Glutamatergic neuron (in vitro differentiated cells): ENCODE measurements around the gene POU2AF2. TPM values are rescaled to one million over a fixed set of nuclear protein-coding genes. Genes with fewer than 3 reads are reported as not detected.

Source experiments
- DNase-seq: peaks from one replicate; pipeline ENCODE4 v3.0.0; 2022
- H3K27ac Mint-ChIP-seq: one replicate; pipeline ENCODE4 v1.8.0; 2020; ENCODE audit warnings: mild to moderate bottlenecking, mixed read lengths, inconsistent platforms; ENCODE audit not compliant: unreplicated experiment
- H3K27me3 Mint-ChIP-seq: one replicate; pipeline ENCODE4 v1.8.0; 2020; ENCODE audit warnings: mild to moderate bottlenecking, moderate library complexity, mixed read lengths, inconsistent platforms; ENCODE audit not compliant: unreplicated experiment
- H3K36me3 Mint-ChIP-seq: one replicate; pipeline ENCODE4 v1.8.0; 2020; ENCODE audit warnings: mild to moderate bottlenecking, mixed read lengths, inconsistent platforms; ENCODE audit not compliant: unreplicated experiment
- H3K4me1 Mint-ChIP-seq: one replicate; pipeline ENCODE4 v1.8.0; 2020; ENCODE audit warnings: mild to moderate bottlenecking, low read depth, mixed read lengths, inconsistent platforms; ENCODE audit not compliant: unreplicated experiment
- H3K4me3 Mint-ChIP-seq: one replicate; pipeline ENCODE4 v1.8.0; 2020; ENCODE audit warnings: mild to moderate bottlenecking, mixed read lengths, inconsistent platforms; ENCODE audit not compliant: unreplicated experiment
- H3K9me3 Mint-ChIP-seq: one replicate; pipeline ENCODE4 v1.8.0; 2020; ENCODE audit warnings: mild to moderate bottlenecking, moderate library complexity, mixed read lengths, inconsistent platforms; ENCODE audit not compliant: unreplicated experiment
- total RNA-seq: library from RNA; stranded (reverse); fragmentation: NEBNext Ultra II Directional; extraction: Animal tissue kit (Norgen Biotek cat#: 25700); gene quantifications from one replicate; pipeline ENCODE4 v1.2.1, GENCODE V29; 2021; ENCODE audit not compliant: unreplicated experiment
- TF ChIP-seq, protein P1 (sequence below): fragments of 200-600 bp; sonication (generic); IDR thresholded peaks from one replicate; pipeline ENCODE4 v1.5.0; 2021; ENCODE audit not compliant: partially characterized antibody, unreplicated experiment

The POU2AF2 gene
- total RNA-seq, 1 donor from 2014 or later = not detected

DNA sequence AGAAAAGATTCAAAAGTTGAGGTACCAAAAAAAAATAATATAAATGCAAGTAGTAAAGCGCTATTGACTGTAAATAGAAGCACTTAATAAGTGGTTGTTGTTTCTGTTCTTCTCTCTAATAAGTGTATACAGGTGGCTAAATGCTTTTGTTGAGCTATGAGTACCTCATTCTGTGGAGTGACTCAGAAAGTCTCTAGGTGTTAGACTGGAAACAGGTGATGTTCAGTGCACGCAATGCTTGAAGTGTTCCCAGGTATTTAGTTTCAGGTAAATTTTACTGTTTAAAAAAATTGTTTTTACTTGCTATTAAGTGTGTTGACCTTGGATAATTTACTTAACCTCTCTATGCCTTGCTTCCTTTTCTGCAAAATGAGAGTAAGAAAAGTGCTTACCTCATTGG lies 77.0 kb downstream of the POU2AF2 start:
- no peaks in the 10 kb centered on the region for H3K4me1 Mint-ChIP-seq

DNA sequence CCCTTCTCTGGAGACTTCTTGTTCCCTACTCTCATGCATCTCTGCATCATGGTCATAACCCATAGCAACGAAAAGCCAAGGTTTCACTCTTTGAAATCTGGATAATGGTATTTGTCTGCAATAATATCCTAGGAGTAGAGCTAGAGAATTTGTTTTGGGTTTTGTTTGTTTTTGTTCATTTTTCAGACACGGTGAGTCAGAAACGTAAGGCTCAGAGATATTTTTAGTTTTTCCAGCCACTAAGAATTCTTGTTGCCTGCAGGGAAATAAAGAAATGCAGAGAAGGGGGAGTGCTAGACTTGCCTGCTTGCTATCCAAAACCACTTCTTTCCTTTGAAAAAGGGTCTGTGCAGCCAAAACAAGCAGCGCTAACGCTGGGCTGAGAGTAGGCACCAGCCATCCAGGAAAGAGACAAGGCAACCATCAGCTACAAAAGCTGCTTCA lies 78.8 kb downstream of the POU2AF2 start:
- Mint-ChIP-seq H3K9me3 (no peaks in the 10 kb centered on the region), H3K4me1 (no peaks in the 10 kb centered on the region), H3K27ac (no peak overlapping the region), H3K36me3 (no peaks in the 10 kb centered on the region), H3K27me3 (peaks cover 2% of the 10 kb centered on the region), H3K4me3 (no peak overlapping the region)
- TF ChIP-seq, protein P1, sequence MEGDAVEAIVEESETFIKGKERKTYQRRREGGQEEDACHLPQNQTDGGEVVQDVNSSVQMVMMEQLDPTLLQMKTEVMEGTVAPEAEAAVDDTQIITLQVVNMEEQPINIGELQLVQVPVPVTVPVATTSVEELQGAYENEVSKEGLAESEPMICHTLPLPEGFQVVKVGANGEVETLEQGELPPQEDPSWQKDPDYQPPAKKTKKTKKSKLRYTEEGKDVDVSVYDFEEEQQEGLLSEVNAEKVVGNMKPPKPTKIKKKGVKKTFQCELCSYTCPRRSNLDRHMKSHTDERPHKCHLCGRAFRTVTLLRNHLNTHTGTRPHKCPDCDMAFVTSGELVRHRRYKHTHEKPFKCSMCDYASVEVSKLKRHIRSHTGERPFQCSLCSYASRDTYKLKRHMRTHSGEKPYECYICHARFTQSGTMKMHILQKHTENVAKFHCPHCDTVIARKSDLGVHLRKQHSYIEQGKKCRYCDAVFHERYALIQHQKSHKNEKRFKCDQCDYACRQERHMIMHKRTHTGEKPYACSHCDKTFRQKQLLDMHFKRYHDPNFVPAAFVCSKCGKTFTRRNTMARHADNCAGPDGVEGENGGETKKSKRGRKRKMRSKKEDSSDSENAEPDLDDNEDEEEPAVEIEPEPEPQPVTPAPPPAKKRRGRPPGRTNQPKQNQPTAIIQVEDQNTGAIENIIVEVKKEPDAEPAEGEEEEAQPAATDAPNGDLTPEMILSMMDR = no peak
- no peak for DNase-seq

More for the DNA sequence above, 77.0 kb downstream of the POU2AF2 start:
- Mint-ChIP-seq H3K27ac (no peak overlapping the region), H3K27me3 (peaks cover 2% of the 10 kb centered on the region), H3K9me3 (no peaks in the 10 kb centered on the region), H3K36me3 (no peaks in the 10 kb centered on the region), H3K4me3 (no peak overlapping the region)
- TF ChIP-seq, protein P1 = no peak
- DNase-seq = no peak

DNA sequence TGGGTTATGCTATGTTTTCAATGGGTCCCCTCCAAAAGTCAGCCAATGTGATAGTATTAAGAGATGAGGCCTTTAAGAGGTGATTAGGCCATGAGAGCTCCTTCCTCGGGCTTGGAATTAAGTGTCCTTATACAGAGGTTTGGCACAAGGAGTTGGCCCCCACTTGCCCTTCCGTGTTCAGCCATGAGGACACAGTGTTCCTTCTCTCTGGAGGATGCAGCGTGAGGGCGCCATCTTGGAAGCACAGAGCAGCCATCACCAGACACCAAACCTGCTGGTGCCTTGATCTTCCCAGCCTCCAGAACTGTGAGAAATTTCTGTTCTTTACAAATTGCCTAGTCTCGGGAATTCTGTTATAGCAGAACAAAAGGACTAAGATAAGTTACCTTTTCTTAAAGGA lies 79.7 kb downstream of the POU2AF2 start:
- H3K27me3 Mint-ChIP-seq = peaks cover 2% of the 10 kb centered on the region
- no peaks in the 10 kb centered on the region for H3K9me3 Mint-ChIP-seq
- H3K27ac Mint-ChIP-seq = no peak overlapping the region
- H3K4me1 Mint-ChIP-seq = no peaks in the 10 kb centered on the region
- no peak overlapping the region for H3K4me3 Mint-ChIP-seq
- TF ChIP-seq, protein P1 = no peak
- no peaks in the 10 kb centered on the region for H3K36me3 Mint-ChIP-seq
- DNase-seq = no peak

DNA sequence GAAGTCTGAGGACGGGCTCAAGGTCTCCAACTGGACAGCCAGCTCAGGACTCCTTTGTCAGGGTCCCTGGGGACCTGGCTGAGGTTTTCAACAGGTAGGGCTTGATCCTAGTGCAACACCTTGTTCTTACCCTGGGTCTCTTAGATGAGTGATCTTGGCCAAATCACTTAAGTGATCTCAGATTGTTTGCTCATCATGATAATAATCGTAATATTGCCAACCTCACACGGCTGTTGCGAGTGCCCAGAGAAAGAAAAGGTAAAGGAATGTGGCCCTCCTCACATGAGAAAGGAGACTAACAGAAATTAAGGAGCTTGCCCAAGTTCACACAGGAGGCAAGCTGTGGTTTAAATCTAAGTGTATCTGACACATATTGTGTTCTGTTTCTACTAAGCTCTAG lies 81.3 kb downstream of the POU2AF2 start:
- H3K4me3 Mint-ChIP-seq = no peak overlapping the region
- peaks cover 2% of the 10 kb centered on the region for H3K27me3 Mint-ChIP-seq
- no peak for DNase-seq
- TF ChIP-seq, protein P1 = no peak
- no peaks in the 10 kb centered on the region for H3K4me1 Mint-ChIP-seq
- no peaks in the 10 kb centered on the region for H3K36me3 Mint-ChIP-seq
- no peak overlapping the region for H3K27ac Mint-ChIP-seq
- H3K9me3 Mint-ChIP-seq = no peaks in the 10 kb centered on the region

DNA sequence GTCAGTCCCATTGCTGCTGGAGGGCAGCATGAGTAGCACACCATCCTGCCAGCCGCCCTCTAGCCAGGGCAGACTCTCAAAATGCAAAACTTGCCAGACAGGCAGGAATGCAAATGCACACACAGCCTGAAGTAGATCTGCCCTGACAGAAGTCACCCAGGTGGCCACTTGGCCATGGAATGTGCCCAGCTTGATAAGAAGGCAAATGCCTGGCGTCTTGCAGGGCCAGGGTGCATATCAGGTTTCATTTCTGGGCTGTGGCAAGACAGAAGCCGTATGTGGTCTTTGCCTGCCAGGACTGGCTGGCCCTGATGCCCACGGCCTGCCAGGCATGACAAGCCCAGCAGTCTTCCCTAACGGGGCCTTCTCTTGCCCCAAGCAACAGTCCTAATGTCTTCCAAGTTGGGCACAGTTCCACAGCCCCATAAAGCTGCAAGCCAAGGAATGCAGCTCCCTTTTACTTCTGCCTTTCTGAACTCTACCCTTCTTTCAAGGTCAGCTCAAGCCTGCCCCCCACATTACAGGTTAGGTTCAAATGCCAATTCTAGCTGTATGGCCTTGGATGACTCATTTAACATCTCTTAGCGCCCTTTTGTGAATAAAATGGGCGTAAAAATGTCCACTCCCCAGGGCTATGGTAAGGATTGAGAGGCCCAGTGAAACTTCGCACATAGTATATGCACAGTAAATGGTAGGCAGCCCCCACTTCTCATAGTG lies 82.5 kb downstream of the POU2AF2 start:
- TF ChIP-seq, protein P1 = no peak
- Mint-ChIP-seq H3K36me3 (no peaks in the 10 kb centered on the region), H3K9me3 (no peaks in the 10 kb centered on the region), H3K27me3 (peaks cover 2% of the 10 kb centered on the region), H3K27ac (no peak overlapping the region), H3K4me3 (no peak overlapping the region), H3K4me1 (no peaks in the 10 kb centered on the region)
- no peak for DNase-seq
